WTC11 (cell line): ENCODE data around the gene DDRGK1.

Experiments
- ELF4 ChIP-seq: sonication (generic); formaldehyde crosslinking; IDR thresholded peaks from 2 replicates; pipeline ENCODE4 v1.8.1; 2022; ENCODE audit warnings: low read depth, mild to moderate bottlenecking, moderate library complexity, missing genetic modification reagents
- ETV6 ChIP-seq: sonication (generic); formaldehyde crosslinking; IDR thresholded peaks from 2 replicates; pipeline ENCODE4 v1.8.1; 2022; ENCODE audit warnings: mild to moderate bottlenecking, missing genetic modification reagents
- NR2C2 ChIP-seq: sonication (generic); formaldehyde crosslinking; IDR thresholded peaks from 2 replicates; pipeline ENCODE4 v1.8.0; 2022; ENCODE audit warnings: mild to moderate bottlenecking, missing genetic modification reagents
- OVOL2 ChIP-seq: fragments of 250-450 bp; sonication (Bioruptor Pico); IDR thresholded peaks from 2 replicates; pipeline ENCODE4 v1.9.0; 2021; ENCODE audit warnings: mild to moderate bottlenecking, borderline replicate concordance
- SMAD3 ChIP-seq: sonication (generic); formaldehyde crosslinking; IDR thresholded peaks from 2 replicates; pipeline ENCODE4 v1.8.0; 2022; ENCODE audit warnings: missing genetic modification reagents, mild to moderate bottlenecking, borderline replicate concordance
- SP1 ChIP-seq: sonication (generic); formaldehyde crosslinking; conservative IDR thresholded peaks from 2 replicates; pipeline ENCODE4 v1.8.1; 2022; ENCODE audit warnings: missing genetic modification reagents
- TF ChIP-seq, protein P1 (sequence below): fragments of 200-600 bp; IDR thresholded peaks from 2 replicates; pipeline ENCODE4 v1.8.0; 2022; ENCODE audit warnings: antibody characterized with exemption
- TF ChIP-seq, protein P2 (sequence below): sonication (generic); formaldehyde crosslinking; IDR thresholded peaks from 2 replicates; pipeline ENCODE4 v1.8.1; 2022; ENCODE audit warnings: missing genetic modification reagents, borderline replicate concordance

DNA sequence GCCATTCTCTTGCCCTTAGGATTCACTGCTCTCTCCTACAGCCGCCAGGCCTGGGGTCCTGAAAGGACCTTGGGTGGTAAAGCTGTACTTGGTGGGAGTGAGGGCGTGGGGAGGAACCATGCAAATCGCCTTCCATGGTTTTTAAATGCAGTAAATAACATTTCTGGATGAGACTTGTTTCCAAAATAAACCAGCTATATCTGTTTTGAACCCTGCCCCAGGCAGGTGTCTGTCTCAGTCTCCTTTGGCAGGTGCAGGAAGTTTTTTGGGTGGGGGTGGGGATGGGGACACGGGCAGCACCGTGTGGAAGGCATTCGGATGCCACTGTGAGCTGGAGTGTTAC, 19.1 kb upstream of the DDRGK1 start:
- TF ChIP-seq NR2C2 (CRISPR knock-in tag) = no peak
- TF ChIP-seq OVOL2 = no peak
- TF ChIP-seq, protein P1, sequence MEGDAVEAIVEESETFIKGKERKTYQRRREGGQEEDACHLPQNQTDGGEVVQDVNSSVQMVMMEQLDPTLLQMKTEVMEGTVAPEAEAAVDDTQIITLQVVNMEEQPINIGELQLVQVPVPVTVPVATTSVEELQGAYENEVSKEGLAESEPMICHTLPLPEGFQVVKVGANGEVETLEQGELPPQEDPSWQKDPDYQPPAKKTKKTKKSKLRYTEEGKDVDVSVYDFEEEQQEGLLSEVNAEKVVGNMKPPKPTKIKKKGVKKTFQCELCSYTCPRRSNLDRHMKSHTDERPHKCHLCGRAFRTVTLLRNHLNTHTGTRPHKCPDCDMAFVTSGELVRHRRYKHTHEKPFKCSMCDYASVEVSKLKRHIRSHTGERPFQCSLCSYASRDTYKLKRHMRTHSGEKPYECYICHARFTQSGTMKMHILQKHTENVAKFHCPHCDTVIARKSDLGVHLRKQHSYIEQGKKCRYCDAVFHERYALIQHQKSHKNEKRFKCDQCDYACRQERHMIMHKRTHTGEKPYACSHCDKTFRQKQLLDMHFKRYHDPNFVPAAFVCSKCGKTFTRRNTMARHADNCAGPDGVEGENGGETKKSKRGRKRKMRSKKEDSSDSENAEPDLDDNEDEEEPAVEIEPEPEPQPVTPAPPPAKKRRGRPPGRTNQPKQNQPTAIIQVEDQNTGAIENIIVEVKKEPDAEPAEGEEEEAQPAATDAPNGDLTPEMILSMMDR = no peak
- TF ChIP-seq SP1 (CRISPR knock-in tag) = no peak
- TF ChIP-seq, protein P2, sequence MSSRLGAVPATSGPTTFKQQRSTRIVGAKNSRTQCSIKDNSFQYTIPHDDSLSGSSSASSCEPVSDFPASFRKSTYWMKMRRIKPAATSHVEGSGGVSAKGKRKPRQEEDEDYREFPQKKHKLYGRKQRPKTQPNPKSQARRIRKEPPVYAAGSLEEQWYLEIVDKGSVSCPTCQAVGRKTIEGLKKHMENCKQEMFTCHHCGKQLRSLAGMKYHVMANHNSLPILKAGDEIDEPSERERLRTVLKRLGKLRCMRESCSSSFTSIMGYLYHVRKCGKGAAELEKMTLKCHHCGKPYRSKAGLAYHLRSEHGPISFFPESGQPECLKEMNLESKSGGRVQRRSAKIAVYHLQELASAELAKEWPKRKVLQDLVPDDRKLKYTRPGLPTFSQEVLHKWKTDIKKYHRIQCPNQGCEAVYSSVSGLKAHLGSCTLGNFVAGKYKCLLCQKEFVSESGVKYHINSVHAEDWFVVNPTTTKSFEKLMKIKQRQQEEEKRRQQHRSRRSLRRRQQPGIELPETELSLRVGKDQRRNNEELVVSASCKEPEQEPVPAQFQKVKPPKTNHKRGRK (CRISPR knock-in tag) = no peak
- no peak for TF ChIP-seq ELF4 (CRISPR knock-in tag)
- TF ChIP-seq ETV6 = no peak
- no peak for TF ChIP-seq SMAD3 (CRISPR knock-in tag)
